HG03378 (cell line): Measurements from ENCODE around the gene CKS2.
"Not testable (repeated sequence)": the region's sequence is repeated elsewhere in the genome, so short reads cannot be mapped to it uniquely, and the experiment has no call there.

Source experiments
- ATAC-seq: cut with Tn5 transposase; IDR thresholded peaks from one replicate; pipeline ENCODE4 v1.9.1; 2021; ENCODE audit warnings: mild to moderate bottlenecking, moderate library complexity; ENCODE audit not compliant: unreplicated experiment

Gene CKS2

DNA sequence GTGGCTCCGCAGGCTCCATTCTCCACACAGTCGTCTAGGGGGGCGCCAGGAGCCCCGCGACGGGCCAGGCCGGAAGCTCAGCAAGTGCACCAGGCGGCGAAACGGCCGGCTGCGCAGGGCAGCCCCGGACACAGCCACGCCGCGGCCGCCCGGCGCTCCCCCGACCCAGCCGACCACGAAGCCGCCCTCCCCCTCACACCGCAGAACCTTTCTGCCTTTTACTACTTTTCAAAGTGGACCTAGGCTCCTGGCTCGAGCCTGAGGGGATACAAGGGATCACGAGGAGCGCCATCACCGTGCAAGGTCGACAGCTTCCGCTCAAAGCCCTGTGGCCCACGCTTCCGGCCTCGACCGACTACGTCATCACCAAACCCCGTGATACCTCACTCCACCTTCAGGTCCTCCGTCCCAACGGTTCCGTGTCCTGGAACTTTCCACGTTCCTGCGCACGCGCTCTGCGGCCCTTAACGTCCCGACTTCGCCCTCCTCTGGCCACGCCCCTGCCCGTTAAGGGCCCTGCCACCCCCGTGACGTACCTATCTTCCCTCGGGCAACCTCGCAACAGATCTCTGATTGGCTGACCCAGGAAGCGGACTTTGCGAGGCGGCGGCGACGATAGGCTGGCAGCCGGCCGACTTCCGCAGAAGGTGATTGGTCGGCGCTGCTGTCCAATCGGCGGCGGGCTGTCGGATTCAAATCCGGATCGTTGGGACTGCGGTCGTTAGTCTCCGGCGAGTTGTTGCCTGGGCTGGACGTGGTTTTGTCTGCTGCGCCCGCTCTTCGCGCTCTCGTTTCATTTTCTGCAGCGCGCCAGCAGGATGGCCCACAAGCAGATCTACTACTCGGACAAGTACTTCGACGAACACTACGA is at the start of gene CKS2:
TSS of gene CKS2 (plus strand) at position 721 of the 871 bp plus-strand sequence. CDS start at position 819, 98 bp downstream.
- ATAC-seq = peak; percentile 92

DNA sequence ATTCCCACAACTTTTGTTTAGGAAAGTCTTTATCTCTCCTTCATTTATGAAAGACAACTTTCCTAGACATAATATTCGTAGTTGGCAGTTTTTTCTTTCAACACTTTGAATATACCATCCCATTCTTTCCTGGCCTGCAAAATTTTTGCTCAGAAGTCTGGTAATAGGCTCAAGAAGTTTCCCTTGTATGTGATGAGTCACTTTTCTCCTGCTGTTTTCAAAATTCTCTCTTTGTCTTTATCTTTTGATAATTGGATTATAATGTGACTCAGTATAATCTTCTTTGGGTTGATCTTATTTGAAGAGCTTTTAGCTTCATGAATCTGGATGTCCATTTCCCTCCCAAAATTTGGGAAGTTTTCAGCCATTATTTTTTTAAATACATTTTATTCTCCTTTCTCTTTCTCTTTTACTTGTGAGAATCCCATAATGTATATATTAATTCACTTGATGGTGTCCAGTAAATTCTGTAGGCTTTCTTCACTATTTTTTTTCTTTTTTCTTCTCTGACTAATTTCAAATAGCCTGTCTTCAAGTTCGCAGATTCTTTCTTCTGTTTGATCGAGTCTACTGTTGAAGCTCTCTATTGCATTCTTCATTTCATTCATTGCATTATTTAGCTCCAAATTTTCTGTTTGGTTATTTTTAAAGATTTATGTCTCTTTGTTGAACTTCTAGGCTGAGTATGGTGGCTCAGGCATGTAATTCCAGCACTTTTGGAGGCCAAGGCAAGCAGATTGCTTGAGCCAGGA is 37.3 kb upstream of the CKS2 start:
- ATAC-seq = no peak

DNA sequence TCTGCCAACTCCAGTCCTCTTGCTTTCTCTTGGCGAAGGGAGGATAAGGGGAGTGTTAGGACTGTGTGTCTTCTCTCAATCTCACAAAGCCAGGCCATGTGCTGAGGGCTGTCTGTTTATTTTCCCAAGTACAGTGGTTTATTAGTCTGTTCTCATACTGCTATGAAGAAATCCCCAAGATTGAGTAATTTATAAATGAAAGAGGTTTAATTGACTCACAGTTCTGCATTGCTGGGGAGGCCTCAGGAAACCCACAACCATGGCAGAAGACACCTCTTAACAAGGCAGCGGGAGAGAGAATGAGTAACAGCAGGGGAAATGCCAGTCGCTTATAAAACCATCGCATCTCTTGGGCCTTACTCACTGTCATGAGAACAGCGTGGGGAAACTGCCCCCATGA is 36.2 kb upstream of the CKS2 start:
- ATAC-seq = no peak

DNA sequence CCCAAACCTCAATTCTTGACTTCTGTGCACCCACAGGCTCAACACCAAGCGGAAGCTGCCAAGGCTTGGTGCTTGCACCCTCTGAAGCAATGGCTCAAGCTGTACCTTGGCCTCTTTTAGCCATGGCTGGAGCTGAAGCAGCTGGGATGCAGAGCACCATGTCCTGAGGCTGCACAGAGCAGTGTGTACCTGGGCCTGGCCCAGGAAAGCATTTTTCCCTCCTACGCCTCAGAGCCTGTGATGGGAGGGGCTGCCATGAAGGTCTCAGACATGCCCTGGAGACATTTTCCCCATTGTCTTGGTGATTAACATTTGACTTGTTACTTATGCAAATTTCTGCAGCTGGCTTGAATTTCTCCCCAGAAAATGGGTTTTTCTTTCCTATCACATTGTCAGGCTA is 35.0 kb upstream of the CKS2 start:
- ATAC-seq = not testable (repeated sequence)

DNA sequence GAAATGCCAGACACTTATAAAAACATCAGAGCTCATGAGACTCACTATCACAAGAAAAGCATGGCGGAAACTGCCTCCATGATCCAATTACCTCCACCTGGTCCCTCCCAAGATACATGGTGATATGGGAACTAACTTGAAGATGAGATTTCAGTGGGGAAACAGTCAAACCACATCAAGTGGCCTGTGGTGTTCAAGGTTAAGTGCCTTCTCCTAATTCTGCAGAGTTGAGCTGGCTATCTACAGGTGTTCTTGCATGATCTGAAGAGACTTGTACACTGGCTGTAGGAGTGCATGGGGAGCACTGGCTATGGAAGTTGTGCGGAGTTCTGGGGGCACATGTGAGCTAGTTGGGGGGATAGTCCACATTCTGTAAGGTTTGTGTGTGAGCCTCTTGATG is 34.0 kb upstream of the CKS2 start:
- no peak for ATAC-seq

DNA sequence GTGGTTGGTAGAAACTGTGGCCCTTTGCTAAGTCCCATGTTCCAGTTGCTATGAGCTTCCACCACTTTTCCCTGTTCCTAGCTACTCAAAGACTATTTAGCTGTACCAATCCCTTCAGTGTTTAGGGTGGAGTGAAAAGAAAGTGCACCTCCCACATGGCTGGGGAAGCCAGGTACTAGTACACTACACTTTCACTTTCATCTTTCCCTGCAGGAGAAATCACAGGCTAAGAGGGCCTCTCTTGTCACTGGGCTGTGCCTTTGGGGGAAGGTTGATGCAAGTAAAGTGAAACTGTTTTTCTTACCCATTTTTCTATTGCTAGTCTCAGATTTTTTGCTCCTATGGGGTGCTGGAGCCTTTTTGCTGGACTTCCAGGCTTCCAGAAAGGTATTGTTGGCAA is 33.5 kb upstream of the CKS2 start:
- no peak for ATAC-seq

DNA sequence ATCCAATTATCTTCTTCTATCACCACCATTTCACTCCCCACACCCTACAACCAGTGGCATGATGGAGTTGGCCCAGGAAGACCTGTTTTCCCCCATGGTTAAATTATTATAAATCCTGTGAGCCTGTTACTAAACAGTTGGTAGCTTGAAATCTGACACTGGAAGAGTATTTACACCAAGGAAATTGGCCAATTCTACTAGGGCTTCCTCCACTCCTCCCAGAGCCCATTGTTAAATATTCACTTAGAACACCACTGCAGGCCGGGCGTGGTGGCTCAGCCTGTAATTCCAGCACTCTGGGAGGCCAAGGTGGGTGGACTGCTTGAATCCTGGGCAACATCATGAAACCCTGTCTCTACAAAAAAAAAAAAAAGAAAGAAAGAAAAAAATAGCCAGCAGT is 32.4 kb upstream of the CKS2 start:
- no peak for ATAC-seq

DNA sequence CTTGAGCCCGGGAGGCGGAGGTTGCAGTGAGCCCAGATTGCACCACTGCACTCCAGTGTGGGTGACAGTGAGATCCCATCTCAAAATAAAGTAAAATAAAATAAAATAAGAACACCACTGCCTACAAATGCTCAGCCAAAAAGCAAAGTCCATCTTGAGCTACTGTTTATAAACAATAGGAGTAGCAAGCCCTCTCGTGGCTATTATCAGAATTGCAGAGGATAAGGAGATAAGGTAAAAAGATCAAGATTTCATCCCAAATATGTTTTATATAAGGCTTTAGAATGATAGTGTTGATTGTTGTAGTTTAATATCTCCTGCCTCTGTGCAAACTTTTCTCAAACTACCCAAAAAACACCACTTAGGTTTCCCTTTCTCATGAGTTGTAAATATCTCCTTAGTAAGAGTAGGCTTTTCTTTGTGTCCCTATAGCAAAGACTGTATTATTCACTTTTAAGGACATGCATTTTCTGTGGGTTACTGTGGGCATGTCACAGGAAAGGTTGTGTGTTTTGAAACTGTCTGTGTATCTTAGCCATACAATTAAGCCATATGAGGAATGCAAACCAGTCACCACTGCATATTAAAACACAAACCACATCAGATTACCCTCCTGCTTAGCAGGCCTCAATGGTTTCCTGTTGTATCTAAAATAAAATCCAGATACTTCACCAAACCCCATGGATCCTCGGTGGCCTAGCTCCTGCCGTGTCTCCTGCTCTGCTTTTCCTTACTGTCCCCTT is 31.8 kb upstream of the CKS2 start:
- no peak for ATAC-seq

DNA sequence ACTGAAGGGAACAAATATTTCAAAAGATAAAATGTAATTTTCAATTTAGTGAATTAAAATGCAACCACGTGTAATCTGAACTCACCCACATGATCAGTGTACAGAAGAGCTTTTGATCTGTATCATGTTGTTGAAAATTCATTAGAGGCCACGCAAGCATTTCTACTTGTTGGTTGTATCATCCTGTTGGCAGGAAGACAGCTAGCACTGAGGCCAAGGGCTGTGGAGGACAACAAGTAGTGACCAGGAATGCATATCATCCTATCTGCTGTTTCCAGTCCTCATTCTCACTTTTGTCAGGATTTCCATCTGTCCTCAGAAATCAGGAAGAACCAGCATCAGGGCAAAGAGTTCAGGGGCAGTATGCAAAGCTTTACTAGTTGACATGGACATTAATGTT is 29.9 kb upstream of the CKS2 start:
- no peak for ATAC-seq

DNA sequence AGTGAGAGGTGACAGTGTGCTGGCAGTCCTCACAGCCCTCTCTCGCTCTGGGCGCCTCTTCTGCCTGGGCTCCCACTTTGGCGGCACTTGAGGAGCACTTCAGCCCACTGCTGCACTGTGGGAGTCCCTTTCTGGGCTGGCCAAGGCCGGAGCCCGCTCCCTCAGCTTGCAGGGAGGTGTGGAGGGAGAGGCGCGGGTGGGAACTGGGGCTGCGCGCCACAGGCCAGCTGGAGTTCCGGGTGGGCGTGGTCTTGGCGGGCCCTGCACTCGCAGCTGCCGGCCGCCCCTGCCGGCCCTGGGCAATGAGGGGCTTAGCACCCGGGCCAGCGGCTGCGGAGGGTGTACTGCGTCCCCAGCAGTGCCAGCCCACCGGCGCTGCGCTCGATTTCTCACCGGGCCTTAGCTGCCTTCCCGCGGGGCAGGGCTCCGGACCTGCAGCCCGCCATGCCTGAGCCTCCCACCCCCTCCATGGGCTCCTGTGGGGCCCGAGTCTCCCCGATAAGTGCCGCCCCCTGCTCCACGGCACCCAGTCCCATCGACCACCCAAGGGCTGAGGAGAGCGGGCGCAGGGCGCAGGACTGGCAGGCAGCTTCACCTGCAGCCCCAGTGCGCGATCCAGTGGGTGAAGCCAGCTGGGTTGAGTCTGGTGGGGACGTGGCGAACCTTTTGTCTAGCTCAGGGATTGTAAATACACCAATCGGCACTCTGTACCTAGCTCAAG is 28.6 kb upstream of the CKS2 start:
- not testable (repeated sequence) for ATAC-seq

DNA sequence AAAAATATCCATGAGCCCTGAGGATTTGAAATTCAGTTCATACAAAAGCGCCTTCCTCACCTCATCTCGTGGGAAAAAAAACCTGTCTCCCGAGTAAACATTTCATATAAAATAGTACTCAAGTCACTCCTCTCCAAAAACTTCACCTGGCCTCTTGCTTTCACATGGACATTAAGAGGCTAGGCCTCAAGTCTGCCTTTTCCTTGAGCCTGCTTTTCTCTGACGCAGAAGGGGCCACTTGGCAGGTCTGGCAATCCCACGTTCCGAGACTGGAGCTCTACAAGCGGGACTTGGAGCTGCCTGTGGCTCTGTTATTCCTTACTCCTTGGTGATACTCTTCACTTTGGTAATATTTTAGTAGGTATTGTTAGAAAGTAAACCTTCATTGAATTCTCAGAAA is 26.9 kb upstream of the CKS2 start:
- no peak for ATAC-seq

DNA sequence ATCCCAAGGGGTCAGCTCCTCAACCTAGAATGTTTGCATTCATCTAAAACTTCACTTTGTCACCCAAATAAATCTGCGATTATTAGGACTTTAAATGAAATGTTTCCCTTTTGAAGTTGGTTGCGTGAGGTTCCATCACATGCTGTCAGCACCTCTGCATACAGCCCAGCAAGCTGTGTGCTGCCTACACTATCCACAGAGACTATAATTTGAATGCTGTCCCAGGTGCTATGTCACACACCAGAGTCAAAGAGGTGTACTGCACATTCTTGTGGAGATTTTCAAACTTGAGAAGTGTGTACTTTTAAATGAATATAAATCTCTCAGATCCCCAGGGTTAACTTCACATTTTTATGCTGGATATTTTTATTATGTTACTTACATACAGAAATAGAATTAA is 19.3 kb upstream of the CKS2 start:
- no peak for ATAC-seq

DNA sequence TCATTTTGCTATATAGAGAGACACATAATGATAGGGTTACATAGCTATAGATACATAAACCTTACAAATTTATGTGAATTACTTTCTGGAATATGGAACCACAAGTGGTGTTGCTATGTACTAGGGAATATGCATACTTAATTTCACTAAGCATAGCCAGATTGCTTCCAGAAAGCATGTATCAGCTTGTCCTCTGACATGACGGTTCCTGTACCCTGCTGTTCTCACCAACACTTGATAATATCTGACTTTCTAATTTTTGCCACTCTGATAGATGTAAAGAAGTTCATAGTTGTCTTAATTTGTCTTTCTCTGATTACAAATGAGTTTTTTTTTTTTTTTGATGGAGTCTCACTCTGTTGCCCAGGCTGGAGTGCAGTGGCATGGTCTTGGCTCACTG is 18.0 kb upstream of the CKS2 start:
- no peak for ATAC-seq

DNA sequence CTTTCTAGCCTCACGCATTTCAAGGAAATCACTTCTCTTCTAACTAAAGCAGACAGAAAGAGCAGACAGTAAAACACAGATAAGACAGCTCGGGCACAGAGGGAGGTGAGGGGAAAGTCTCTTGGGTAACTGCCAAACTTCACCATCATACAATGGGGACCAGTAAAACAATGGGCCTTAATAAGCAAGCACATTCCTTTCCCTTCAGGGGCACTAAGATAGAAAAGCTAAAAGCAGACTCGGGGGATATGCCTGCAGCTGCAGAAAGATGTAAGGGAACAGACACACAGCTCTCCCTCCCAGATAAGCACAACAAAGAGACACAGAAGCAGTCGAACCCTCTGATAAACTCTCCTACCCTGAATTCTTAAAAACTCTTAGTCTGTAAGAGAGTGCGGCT is 15.6 kb upstream of the CKS2 start:
- ATAC-seq = no peak

DNA sequence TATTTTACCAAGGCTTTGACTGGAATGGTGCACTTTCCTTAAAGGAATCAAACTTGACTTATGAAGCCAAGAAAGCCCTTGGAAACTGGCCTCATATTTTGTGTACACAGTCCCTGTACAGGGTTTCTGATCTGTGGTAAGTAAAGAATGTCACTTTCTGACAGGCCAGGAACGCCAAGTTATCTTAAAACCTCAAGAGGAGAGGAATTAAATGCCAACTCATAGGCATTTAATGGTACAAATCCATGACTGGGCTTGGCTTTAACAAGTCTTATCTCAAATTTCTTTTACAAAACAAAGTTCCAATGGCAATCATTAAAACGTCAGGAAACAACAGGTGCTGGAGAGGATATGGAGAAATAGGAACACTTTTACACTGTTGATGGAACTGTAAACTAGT is 9.0 kb upstream of the CKS2 start:
- not testable (repeated sequence) for ATAC-seq

DNA sequence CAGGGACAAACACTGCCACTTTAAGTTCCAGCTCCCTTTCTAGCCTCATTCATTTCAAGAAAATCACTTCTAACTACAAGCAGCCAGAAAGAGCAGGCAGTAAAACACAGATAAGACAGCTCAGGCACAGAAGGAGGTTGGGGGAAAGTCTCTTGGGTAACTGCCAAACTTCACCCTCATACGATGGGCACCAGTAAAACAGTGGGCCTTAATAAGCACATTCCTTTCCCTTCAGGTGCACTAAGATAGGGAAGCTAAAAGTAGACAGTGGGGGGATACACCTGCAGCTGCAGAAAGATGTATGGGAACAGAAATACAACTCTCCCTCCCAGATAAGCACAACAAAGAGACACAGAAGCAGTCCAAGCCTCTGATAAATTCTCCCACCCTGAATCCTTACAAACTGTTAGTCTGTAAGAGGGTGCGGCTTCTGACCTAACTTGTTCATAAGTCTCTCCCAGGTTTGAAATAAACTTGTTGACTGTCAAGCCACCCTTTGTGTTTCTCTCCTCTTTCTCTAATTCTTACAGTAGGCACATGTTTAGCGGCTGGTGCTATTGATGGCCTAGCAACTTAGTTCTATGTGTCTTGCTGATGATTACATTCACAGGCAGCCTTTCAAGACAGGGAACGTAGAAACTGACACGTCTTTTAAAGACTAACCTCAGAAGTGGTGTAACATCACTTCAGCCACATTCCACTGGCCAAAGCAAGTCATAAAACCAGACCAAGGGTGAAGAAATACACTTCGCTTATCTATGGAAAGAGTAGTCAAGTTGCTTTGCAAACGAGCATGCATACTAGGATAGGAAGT is 6.8 kb upstream of the CKS2 start:
- no peak for ATAC-seq

DNA sequence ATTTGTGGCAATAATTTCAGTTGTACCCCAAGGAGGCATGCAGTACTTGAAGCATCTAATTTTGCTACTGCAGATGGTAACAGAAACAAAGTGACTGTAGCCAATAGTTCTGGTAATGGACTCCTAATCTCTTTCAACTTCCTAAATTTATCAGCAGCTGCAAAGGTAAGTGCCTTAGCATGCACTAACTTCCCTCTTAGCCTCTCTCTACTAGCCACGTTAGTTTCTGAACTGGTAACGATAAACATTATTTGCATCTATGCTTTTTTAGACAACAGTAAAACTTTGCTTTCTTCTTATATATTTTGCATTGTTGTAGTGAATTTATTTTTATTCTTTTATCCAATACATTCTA is 6.2 kb upstream of the CKS2 start:
- ATAC-seq = no peak

DNA sequence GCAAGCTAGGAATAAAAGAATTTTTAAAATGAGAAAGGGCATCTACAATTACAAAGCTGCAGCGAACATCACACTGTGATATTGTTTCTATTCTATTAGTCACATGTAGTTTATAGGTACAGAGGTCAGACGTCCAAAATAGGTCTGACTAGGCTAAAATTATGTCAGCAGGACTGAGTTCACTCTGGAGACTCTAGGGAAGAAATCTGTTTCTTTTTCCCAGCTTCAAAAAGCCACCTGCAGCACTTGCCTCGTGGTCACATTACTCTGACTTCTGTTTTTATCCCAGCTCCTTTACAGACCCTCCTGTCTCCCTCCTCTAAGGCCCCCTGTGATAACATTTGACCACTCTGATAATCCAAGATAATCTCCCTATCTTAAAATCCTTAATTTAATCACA is 5.1 kb upstream of the CKS2 start:
- no peak for ATAC-seq

DNA sequence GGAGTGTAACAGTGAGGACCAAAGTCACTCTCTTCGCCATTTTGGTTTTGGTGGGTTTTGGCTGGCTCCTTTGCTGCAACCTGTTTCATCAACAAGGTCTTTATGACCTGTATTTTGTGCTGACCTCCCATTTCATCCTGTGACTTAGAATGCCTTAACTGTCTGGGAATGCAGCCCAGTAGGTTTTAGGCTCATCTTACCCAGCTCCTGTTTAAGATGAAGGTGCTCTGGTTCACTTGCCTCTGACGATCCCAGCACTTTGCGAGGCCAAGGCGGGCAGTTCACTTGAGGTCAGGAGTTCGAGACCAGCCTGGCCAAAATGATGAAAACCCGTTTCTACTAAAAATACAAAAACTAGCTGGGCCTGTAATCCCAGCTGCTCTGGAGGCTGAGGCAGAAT is 1.8 kb upstream of the CKS2 start:
- ATAC-seq = no peak
